GM23248 (cell line): ENCODE measurements around the gene MRFAP1. TPM values are rescaled to one million over a fixed set of nuclear protein-coding genes. Genes with fewer than 3 reads are reported as not detected.

Experiments
- DNase-seq: peaks from one replicate; pipeline ENCODE4 v3.0.0-alpha.2; 2015
- H2AFZ ChIP-seq: fragments of 200-600 bp; sonication (generic); 2 replicates; pipeline ENCODE4 v1.6.1; 2016; ENCODE audit warnings: antibody characterized with exemption
- H3F3A ChIP-seq: fragments of 200-600 bp; sonication (generic); 2 replicates; pipeline ENCODE4 v1.6.1; 2016; ENCODE audit warnings: mild to moderate bottlenecking, antibody characterized with exemption, mixed run types; ENCODE audit not compliant: insufficient read depth
- H3K27ac ChIP-seq: fragments of 200-600 bp; sonication (generic); 2 replicates; pipeline ENCODE4 v1.5.1; 2016; ENCODE audit warnings: mild to moderate bottlenecking
- H3K27me3 ChIP-seq: fragments of 200-600 bp; sonication (generic); replicated peaks from 2 replicates; pipeline ENCODE4 v1.6.1; 2016; ENCODE audit warnings: mild to moderate bottlenecking; ENCODE audit not compliant: insufficient read depth
- H3K36me3 ChIP-seq: fragments of 200-600 bp; sonication (generic); 2 replicates; pipeline ENCODE4 v1.6.1; 2016; ENCODE audit warnings: low read depth, mild to moderate bottlenecking
- H3K4me1 ChIP-seq: fragments of 200-600 bp; sonication (generic); 2 replicates; pipeline ENCODE4 v1.6.1; 2016; ENCODE audit warnings: mild to moderate bottlenecking; ENCODE audit not compliant: insufficient read depth
- H3K4me2 ChIP-seq: fragments of 200-600 bp; sonication (generic); one replicate; pipeline ENCODE4 v1.6.1; 2016; ENCODE audit warnings: mild to moderate bottlenecking; ENCODE audit not compliant: unreplicated experiment
- H3K4me3 ChIP-seq: fragments of 200-600 bp; sonication (generic); 2 replicates; pipeline ENCODE4 v1.5.1; 2016; ENCODE audit warnings: mild to moderate bottlenecking
- H3K79me2 ChIP-seq: fragments of 200-600 bp; sonication (generic); 2 replicates; pipeline ENCODE4 v1.6.1; 2016; ENCODE audit warnings: mild to moderate bottlenecking; ENCODE audit not compliant: insufficient read depth
- H3K9ac ChIP-seq: fragments of 200-600 bp; sonication (generic); 2 replicates; pipeline ENCODE4 v1.6.1; 2016; ENCODE audit warnings: mild to moderate bottlenecking
- H3K9me2 ChIP-seq: fragments of 200-600 bp; sonication (generic); 2 replicates; pipeline ENCODE4 v1.6.1; 2016; ENCODE audit warnings: mixed run types, mild to moderate bottlenecking, moderate library complexity; ENCODE audit not compliant: insufficient read depth
- H3K9me3 ChIP-seq: fragments of 200-600 bp; sonication (generic); one replicate; pipeline ENCODE4 v1.6.1; 2017; ENCODE audit warnings: low read depth
- H4K20me1 ChIP-seq: fragments of 200-600 bp; sonication (generic); 2 replicates; pipeline ENCODE4 v1.6.0; 2016; ENCODE audit not compliant: insufficient read depth
- EZH2 ChIP-seq: fragments of 200-600 bp; sonication (generic); IDR thresholded peaks from 2 replicates; pipeline ENCODE4 v1.6.1; 2018; ENCODE audit warnings: antibody characterized with exemption, mild to moderate bottlenecking; ENCODE audit not compliant: insufficient read depth, poor library complexity, severe bottlenecking
- EZH2phosphoT487 ChIP-seq: fragments of 200-600 bp; sonication (generic); IDR thresholded peaks from 2 replicates; pipeline ENCODE4 v1.6.1; 2018; ENCODE audit warnings: antibody characterized with exemption, moderate library complexity, mild to moderate bottlenecking, low read depth; ENCODE audit not compliant: insufficient read depth
- WGBS, 2 experiments: methylation state at CpG; one replicate each; pipeline ENCODE4 v1.1.6; 2015 to 2017; ENCODE audit warnings: low lambda C conversion rate in 2 of 2, low coverage in 1 of 2; ENCODE audit errors: missing lambda C conversion rate in 2 of 2; 5-methylcytosine and 5-hydroxymethylcytosine counted together
- in situ Hi-C: fragments of 300-500 bp; cut with MboI; formaldehyde crosslinking; loops from 2 replicates; pipeline ENCODE4 v1.15.0; 2020
- polyA plus RNA-seq: library from polyadenylated mRNA; unstranded; fragments of >200 nt; fragmentation: Nextera tagmentation; extraction: Ambion mirVana; gene quantifications from 2 replicates; pipeline ENCODE4 v1.2.1, GENCODE V29; 2016
- total RNA-seq: library from RNA; depleted of rRNA; stranded (reverse); fragments of >200 nt; shearing (Covaris generic); gene quantifications from 2 replicates; pipeline ENCODE4 v1.2.3, GENCODE V29; 2014

MRFAP1 gene
- total and polyA plus RNA-seq, 2 experiments from 2014 or later: 108 to 261 TPM

GRCh38 chr4:6605114-6605513, 35.4 kb upstream of the MRFAP1 start:
- WGBS, 2 experiments: 95 to 96% methylated on average over 8 of the region's 8 CpGs
- no peaks in the 10 kb centered on the region for H3K9me3 ChIP-seq
- H3K4me1 ChIP-seq: no peaks in the 10 kb centered on the region
- H3F3A ChIP-seq: no peaks in the 10 kb centered on the region
- no peaks in the 10 kb centered on the region for H3K79me2 ChIP-seq
- no peak overlapping the region for H3K9ac ChIP-seq
- in situ Hi-C loops: no loop called here
- no peak overlapping the region for H3K4me2 ChIP-seq
- no peaks in the 10 kb centered on the region for H3K9me2 ChIP-seq
- H2AFZ ChIP-seq: no peak overlapping the region
- H3K27ac ChIP-seq: no peak overlapping the region
- H3K36me3 ChIP-seq: peaks cover 8% of the 10 kb centered on the region; the same call in 1 of the 2 replicates
- H3K4me3 ChIP-seq: no peak overlapping the region
- TF ChIP-seq EZH2 (no peak), EZH2phosphoT487 (no peak)
- DNase-seq: no peak
- no peaks in the 10 kb centered on the region for H3K27me3 ChIP-seq
- H4K20me1 ChIP-seq: no peaks in the 10 kb centered on the region

- Histone ChIP-seq H3K9ac (no peak overlapping the region), H3K4me2 (no peak overlapping the region), H4K20me1 (no peaks in the 10 kb centered on the region), H3K4me3 (no peak overlapping the region), H2AFZ (no peak overlapping the region), H3K27ac (no peak overlapping the region), H3K4me1 (no peaks in the 10 kb centered on the region), H3K36me3 (peaks cover 8% of the 10 kb centered on the region; the same call in 1 of the 2 replicates), H3F3A (no peaks in the 10 kb centered on the region), H3K9me3 (no peaks in the 10 kb centered on the region), H3K27me3 (no peaks in the 10 kb centered on the region), H3K9me2 (no peaks in the 10 kb centered on the region), H3K79me2 (no peaks in the 10 kb centered on the region)
- TF ChIP-seq EZH2 (no peak), EZH2phosphoT487 (no peak)
- DNase-seq: no peak
- in situ Hi-C loops: no loop called here
- 96 to 98% methylated on average over 2 of the region's 2 CpGs for WGBS, 2 experiments
Observed at GRCh38 chr4:6605605-6606004, 34.9 kb upstream of the MRFAP1 start.

- Histone ChIP-seq H3K9ac (no peak overlapping the region), H3K27me3 (no peaks in the 10 kb centered on the region), H3K27ac (no peak overlapping the region), H3K36me3 (peaks cover 8% of the 10 kb centered on the region; the same call in 1 of the 2 replicates), H3F3A (no peaks in the 10 kb centered on the region), H2AFZ (no peak overlapping the region), H3K4me3 (no peak overlapping the region), H3K4me1 (no peaks in the 10 kb centered on the region), H3K9me2 (no peaks in the 10 kb centered on the region), H3K79me2 (no peaks in the 10 kb centered on the region), H3K9me3 (no peaks in the 10 kb centered on the region), H4K20me1 (no peaks in the 10 kb centered on the region), H3K4me2 (no peak overlapping the region)
- TF ChIP-seq EZH2phosphoT487: no peak
- no peak for TF ChIP-seq EZH2
- in situ Hi-C loops: no loop called here
- no peak for DNase-seq
- 87 to 91% methylated on average over 10 of the region's 10 CpGs for WGBS, 2 experiments
Observed at GRCh38 chr4:6606465-6607235, 33.8 kb upstream of the MRFAP1 start.

DNA sequence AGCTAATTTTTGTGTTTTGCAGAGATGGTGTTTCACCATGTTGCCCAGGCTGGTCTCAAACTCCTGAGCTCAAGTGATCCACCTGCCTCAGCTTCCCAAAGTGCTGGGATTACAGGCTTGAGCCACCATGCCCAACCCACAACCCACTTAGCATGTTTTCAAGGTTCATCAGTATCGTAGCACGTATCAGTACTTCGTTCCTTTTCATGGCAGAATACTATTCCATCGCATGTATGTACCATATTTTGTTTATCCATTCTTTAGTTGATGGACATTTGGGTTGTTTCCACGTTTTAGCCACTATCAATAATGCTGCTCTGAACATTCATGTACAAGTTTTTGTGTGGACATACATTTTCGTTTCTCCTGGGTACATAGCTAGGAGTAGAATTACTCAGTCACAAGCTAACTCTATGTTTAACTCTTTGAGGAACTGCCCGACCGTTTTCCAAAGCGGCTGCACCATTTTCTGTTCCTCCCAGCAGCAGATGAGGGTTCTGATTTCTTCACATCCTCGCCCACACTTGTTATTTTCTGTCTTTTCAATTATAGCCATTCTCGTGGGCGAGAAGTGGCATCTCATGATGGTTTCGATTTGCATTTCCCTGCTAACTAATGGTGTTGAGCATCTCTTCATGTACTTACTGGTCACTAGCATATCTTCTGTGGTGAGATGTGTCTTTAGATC, 33.0 kb upstream of the MRFAP1 start:
- Histone ChIP-seq H3K27me3 (no peaks in the 10 kb centered on the region), H3K36me3 (peaks cover 8% of the 10 kb centered on the region; the same call in 1 of the 2 replicates), H3K4me2 (no peak overlapping the region), H2AFZ (no peak overlapping the region), H3K79me2 (no peaks in the 10 kb centered on the region), H4K20me1 (no peaks in the 10 kb centered on the region), H3K9ac (no peak overlapping the region), H3F3A (no peaks in the 10 kb centered on the region), H3K27ac (no peak overlapping the region), H3K9me2 (no peaks in the 10 kb centered on the region), H3K4me3 (no peak overlapping the region), H3K4me1 (no peaks in the 10 kb centered on the region), H3K9me3 (no peaks in the 10 kb centered on the region)
- TF ChIP-seq EZH2phosphoT487 (no peak), EZH2 (no peak)
- in situ Hi-C loops: no loop called here
- no peak for DNase-seq
- 91 to 92% methylated on average over 13 of the region's 13 CpGs for WGBS, 2 experiments
